ENCODE measurements around the gene ALG10B.
"Not testable (repeated sequence)": the region's sequence is repeated elsewhere in the genome, so short reads cannot be mapped to it uniquely, and the experiment has no call there.

GRCh38 chr12:38302972-38303371 is 13.6 kb upstream of the ALG10B start:
- not testable (repeated sequence) for TF ChIP-seq CTCF, POLR2A (IDR thresholded peaks at IDR 0.05)
